Inflammatory macrophage treated with lipopolysaccharide for 1 hour (primary cell): Measurements from ENCODE around the gene AQP12B.
"Not testable (repeated sequence)": the region's sequence is repeated elsewhere in the genome, so short reads cannot be mapped to it uniquely, and the experiment has no call there.

Experiments
- DNase-seq, 2 donors: peaks; one replicate each; pipeline ENCODE4 v3.0.0-alpha.2; 2020 to 2022

AQP12B gene

DNA sequence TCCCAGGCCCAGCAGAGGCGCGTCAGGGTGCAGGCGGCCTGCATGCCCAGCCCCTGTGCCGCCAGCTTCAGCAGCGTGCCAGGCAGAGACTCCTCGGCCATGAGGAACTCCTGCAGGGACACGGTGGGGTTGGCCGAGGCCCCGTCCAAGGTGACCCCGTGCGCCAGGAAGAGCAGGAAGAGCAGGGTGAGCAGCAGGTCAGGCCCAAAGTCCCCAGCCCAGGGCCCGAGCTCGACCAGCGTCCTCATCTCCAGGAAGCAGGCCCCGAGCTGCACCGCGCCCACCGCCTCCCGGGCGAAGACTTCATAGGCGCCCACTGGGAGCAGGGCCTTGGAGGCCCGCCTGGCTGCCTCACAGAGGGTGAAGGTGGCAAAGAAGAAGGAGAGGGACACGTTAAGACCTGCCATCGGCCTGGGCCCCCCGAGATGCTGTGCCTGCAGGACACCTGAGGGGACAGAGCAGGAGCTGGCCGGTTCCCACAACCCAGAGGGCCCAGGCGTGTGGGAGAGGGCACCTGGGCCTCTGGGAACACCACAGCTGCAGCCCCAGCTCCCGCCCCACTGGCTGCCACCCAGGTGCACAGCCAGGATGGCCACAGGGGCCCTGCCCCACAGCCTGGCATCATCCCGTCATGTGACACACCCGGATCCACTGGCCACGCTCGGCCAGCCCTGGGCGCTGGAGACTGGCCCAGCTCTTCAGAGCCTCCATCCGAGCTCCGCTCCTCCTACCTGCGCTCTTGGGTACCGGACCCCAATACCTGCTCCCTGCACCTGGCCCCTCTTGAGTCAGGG, at the start of gene AQP12B:
Gene AQP12B, minus strand, starts transcription at position 455 of the 794 bp plus-strand sequence. Its CDS starts 48 bp downstream, at position 407.
- not testable (repeated sequence) for DNase-seq

DNA sequence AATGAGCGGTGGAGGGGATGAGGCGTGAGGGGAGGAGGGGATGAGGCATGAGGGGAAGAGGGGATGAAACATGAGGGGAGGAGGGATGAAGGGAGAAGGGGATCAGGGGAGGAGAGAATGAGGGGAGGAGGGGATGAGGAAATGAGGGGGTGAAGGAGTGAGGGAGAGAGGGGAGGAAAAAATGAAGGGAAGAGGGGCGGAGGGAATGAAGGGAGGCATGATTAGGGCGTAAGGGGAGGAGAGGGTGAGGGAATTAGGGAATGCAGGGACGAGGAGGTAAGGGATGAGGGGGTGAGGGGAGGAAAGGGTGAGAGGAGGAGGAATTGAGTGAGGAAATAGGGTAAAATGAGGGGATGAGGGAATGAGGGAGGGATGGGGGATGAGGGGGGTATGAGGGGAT, 49.5 kb upstream of the AQP12B start:
- DNase-seq = no peak

DNA sequence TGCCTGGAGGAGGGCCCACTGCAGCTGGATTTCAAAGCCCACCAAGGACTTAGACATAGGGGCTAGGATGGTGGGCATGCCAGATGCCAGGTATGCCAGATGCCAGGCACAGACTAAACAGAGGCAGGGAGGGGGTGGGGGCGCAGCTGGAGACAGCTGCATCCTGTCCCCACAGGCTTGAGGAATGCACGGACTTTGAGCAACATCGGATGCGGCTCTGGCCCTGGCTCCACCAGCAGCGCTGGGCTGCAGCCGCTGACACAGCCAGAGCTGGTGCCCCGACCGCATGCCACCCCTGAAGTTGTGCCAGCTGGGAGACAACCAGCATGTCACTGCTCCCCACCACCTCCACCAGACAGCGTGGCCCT, 48.5 kb upstream of the AQP12B start:
- no peak for DNase-seq

DNA sequence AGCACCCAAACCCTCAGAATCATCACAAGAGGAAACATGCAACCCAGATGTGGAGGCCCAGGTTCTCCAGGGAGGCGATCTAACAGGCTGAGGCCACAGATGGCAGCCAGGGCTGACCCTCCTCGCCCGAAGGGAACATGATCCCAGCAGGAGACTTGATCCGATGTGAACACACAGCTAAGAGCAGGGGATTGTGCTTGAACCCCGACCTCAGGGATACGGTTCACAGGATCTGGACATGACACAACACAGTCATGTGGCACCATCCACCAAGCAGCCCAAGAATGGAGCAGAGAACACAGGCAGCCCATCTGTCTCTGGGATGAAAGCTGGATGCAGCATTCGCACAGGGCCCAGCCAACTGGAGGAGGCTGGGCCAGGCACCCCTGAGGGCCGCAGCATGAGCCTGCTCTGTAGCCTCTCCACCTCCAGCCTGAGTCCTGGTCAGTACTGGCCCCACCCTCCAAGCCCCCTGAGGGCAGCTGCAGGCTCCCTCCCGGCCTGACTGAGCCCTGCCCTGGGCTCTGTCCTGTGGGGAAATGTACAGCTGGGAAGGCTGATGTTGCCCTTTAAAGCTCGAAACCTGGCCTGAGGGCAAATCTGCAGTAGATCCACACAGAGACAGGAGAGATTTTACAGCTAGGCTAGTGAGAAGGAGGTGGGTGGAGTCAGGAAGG, 48.0 kb upstream of the AQP12B start:
- DNase-seq = no peak

GRCh38 chr2:240728827-240729226, 46.1 kb upstream of the AQP12B start:
- DNase-seq = no peak

GRCh38 chr2:240728361-240728760, 45.7 kb upstream of the AQP12B start:
- DNase-seq = no peak

DNA sequence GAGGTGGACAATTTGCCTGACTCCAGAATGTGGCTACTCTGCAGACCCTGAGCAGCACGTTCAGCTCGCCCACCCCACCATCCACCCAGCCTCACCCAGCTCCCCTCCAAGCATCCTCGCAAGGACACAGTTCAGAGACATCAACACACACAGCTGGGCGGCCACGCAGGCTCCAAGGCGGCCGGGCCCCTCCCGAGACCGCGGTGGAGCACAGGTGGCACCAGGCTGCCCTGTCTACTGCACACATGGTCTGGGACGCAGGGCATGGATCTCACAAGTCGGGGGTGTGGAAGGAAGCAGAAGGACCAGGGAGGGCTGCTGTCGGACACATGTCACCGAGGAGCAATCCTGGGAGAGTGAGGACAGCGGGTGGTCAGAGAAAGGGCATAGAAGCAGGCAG, 45.2 kb upstream of the AQP12B start:
- DNase-seq = no peak

GRCh38 chr2:240727439-240727838, 44.8 kb upstream of the AQP12B start:
- DNase-seq = no peak

DNA sequence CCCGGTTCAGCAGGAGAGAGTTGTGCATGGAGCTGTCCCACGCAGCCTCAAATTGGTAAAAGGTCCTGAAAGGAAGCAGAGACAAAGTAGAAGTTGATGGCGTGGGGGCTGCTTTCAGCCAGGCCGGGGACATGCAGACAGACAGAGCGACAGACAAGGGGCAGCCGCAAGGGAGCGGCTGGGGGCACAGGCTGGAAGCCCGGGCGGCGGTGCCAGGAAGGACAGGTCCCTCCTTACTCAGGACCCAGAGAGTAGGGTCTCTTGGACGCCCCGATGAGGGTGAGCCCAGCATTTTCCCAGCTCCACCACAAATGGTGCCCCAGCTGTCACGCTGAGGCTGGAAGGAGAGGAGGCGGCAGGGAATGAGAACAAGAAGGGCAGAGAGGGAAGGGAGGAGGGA, 44.2 kb upstream of the AQP12B start:
- no peak for DNase-seq

DNA sequence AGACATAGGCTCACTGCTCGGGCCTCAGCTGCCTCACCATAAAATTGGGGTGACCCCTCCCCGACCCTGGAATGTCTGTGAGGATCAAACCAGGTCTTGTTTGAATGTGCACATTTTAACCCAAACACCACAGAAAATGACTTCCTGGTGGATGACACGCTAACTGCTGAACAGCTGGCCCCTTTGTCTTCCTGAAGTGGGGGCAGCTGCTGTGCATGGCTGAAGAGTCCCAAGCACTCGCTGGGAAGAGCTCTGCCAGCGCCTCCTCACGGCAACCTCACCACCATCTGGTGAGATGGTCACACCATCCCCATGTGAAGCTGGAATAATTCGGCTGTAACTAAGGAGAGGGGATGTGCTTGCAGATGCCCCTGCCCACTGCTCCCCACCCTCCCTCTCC, 43.0 kb upstream of the AQP12B start:
- no peak for DNase-seq

GRCh38 chr2:240725266-240725665, 42.6 kb upstream of the AQP12B start:
- DNase-seq = no peak

DNA sequence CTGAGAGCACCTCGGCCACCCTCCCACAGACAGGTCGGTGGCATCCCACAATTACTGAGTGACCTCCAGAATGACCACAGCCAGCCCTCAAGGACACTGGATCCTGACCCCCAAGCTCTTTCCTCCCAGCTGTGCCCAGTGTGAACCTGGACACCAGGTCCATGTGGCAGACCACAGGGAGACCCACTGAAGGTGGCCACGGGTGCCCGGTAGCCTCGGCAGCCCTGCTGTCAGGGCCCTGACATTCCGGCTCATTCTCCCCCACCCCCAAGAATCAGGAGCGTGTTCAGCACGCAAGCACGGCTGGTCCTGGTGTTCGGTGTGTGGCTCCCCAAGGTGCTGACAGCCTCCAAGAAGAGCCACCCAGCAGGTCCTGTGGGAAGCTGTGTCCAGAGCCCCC, 41.7 kb upstream of the AQP12B start:
- DNase-seq = no peak

- no peak for DNase-seq
These were observed 41.2 kb upstream of the AQP12B start for GRCh38 chr2:240723851-240724250.

DNA sequence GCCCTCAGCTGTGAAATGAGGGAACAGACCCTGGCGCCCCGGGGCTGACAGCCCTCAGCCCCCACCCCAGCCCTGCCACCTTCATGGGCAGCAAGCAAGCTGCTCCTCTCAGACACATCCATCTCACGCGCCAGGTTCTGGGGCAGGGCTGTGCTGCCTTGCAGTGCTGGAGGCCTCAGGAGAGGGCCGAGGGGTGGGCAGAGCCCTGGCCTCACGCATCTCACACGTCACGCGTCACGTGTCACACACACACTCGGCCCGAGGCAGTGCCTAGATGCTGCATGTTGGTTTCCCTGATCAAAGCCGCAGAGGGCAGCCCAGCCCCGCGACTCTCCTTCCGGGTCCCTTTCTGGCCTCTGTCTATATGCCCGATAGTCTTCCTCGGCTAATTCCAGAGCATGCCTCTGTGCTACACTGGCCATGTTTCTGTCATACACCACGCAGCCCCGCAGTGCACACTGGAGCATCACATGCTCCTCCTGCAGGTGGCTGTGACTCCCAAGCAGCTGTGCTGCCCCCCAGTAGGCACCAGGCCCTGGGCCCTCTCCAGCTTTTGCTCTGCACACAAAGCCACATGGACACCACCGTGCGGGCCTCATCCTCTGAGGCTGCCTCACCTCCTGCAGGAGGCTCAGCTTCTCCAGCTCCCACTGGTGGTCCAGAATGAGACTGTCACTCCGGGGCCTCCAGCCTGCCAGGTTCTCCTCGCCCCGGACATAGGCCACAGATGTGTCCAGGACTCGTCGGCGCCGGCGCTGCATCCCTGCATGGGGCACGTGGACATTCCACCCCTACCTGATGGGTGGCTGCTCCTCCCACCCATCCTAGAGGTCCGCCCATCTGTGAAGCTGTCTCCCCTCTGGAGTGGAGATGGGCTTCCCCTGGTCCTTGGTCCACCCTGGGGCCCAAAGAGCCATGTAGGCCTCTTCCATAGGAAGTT, 40.4 kb upstream of the AQP12B start:
- no peak for DNase-seq

- DNase-seq = no peak
These were observed 39.7 kb upstream of the AQP12B start for GRCh38 chr2:240722376-240722775.

GRCh38 chr2:240721596-240722180, 39.0 kb upstream of the AQP12B start:
- DNase-seq = no peak

- no peak for DNase-seq
These were observed 38.3 kb upstream of the AQP12B start for GRCh38 chr2:240720686-240721595.

GRCh38 chr2:240719676-240720545, 37.2 kb upstream of the AQP12B start:
- no peak for DNase-seq

DNA sequence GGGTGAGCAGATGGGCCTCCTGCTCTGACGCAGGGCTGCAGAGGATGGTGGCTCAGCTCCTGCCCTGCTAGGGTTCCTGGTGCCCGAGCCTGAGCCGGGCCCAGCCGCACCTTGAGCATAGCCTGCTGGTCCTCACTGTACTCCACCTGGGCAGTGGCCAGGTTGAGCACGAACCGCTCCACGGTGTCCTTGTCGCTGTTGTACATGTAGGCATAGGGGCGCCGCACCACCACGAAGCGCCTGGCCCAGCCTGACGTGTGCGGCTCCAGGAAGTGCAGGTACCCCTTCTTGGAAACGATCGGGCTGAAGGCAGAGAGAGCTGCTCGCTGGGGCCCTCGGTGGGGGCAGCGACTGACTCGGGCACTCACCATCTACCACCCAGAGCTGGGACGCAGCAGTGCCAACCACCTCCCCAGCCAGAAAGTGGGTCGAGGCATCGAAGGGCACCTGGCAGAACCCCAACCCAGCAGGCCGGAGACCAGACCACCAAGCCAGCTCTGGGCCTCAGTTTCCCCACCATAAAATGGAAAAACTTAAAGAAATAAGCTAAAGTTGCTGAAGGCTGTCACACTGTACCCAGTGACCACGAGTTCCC, 36.3 kb upstream of the AQP12B start:
- DNase-seq = no peak
